ENCODE measurements around the gene ARAP1. TPM values are rescaled to one million over a fixed set of nuclear protein-coding genes. Genes with fewer than 3 reads are reported as not detected.

ARAP1 gene
- total and polyA plus RNA-seq, 2 of the 8 experiments (the other 6 are each of a cell fraction or from before 2014, with no cell fraction given), result 25.7 to 61.6 TPM

GRCh38 chr11:72723508-72723907, 28.7 kb downstream of the ARAP1 start (continued):
- TF ChIP-seq CHD7 (IDR thresholded peaks at IDR 0.05; ENCODE audit: insufficient replicate concordance, low read length), result no peak

All from H1 (cell line).